Tibial nerve (tissue), 4 donors: Measurements from ENCODE around the gene OR5AU1. TPM values are rescaled to one million over a fixed set of nuclear protein-coding genes. Genes with fewer than 3 reads are reported as not detected.

Experiments used
- small RNA-seq: library from RNA; depleted of rRNA; stranded (forward); fragments of <200 nt; gene quantifications from one replicate; pipeline ENCODE3, GENCODE V24; 2016
- total RNA-seq, 4 donors: library from RNA; depleted of rRNA; stranded (reverse); fragments of >200 nt; gene quantifications; one replicate each; pipeline ENCODE4 v1.1.0, GENCODE V29; 2016

The OR5AU1 gene
- total RNA-seq, 4 donors from 2014 or later, result 0.39 TPM; not detected in 3

Small RNA genes lying within 50 kb of the gene (small RNA-seq; reads per million reads assigned to genes)
- not detected for gene RNU6-252P

Other genes starting within 250 kb of the OR5AU1 start
- gene RNASE2, start 200.6 kb downstream of the OR5AU1 start, total RNA-seq, result 1 to 10 TPM in 2 of 4 donors, under 1 TPM in 1, not detected in 1; 0.59 to 3.5 (median 1.3) TPM
- 100 to 1,000 TPM in 3 of 4 donors, 10 to 100 TPM in 1; 61.5 to 134 (median 122) TPM for gene METTL17, start 166.1 kb downstream of the OR5AU1 start, total RNA-seq
- not detected for gene SLC39A2, start 156.8 kb downstream of the OR5AU1 start, total RNA-seq
- 100 to 1,000 TPM; 370 to 971 (median 750) TPM for gene NDRG2, start 131.0 kb downstream of the OR5AU1 start, total RNA-seq
- gene TPPP2, start 125.8 kb downstream of the OR5AU1 start, total RNA-seq, result not detected
- gene RNASE13, start 121.3 kb downstream of the OR5AU1 start, total RNA-seq, result not detected
- gene RNASE7, start 113.7 kb downstream of the OR5AU1 start, total RNA-seq, result not detected
- gene RNASE8, start 98.2 kb downstream of the OR5AU1 start, total RNA-seq, result not detected
- gene ARHGEF40, start 85.8 kb downstream of the OR5AU1 start, total RNA-seq, result 100 to 1,000 TPM in 1 of 4 donors, 10 to 100 TPM in 3; 72.5 to 128 (median 80.9) TPM
- gene ZNF219, start 57.4 kb downstream of the OR5AU1 start, total RNA-seq, result 10 to 100 TPM; 28.6 to 90.3 (median 34.9) TPM
- under 1 TPM in 2 of 4 donors, not detected in 2; 0.44 to 0.63 TPM for gene TMEM253, start 55.0 kb downstream of the OR5AU1 start, total RNA-seq
- gene HNRNPC, start 113.4 kb upstream of the OR5AU1 start, total RNA-seq, result 100 to 1,000 TPM; 349 to 485 (median 426) TPM
- under 1 TPM in 3 of 4 donors, not detected in 1; 0.22 to 0.90 (median 0.78) TPM for gene RPGRIP1, start 124.0 kb upstream of the OR5AU1 start, total RNA-seq
- 10 to 100 TPM; 47.5 to 69.0 (median 60.7) TPM for gene SUPT16H, start 228.0 kb upstream of the OR5AU1 start, total RNA-seq